GM12865 (cell line): ENCODE measurements around the gene LAMC1.

ENCODE experiments used
- DNase-seq: peaks from one replicate; pipeline ENCODE4 v3.0.0; 2010; ENCODE audit warnings: low read depth
- H3K4me3 ChIP-seq: 2 replicates; pipeline ENCODE4 v1.5.1; 2011; ENCODE audit warnings: mild to moderate bottlenecking, low read depth, low read length, control low read depth
- CTCF ChIP-seq: IDR thresholded peaks from 2 replicates; pipeline ENCODE4 v1.5.1; 2011; ENCODE audit warnings: low read length, control low read depth, low read depth, inconsistent platforms; ENCODE audit not compliant: insufficient read depth; ENCODE audit errors: missing control alignments

Gene LAMC1

GRCh38 chr1:183188240-183188639 is 165.0 kb downstream of the LAMC1 start:
- DNase-seq = no peak
- TF ChIP-seq CTCF = no peak
- H3K4me3 ChIP-seq = no peak overlapping the region

GRCh38 chr1:183191833-183192232 is 168.6 kb downstream of the LAMC1 start:
- no peak for DNase-seq
- TF ChIP-seq CTCF = no peak
- no peak overlapping the region for H3K4me3 ChIP-seq

GRCh38 chr1:183193963-183194525 is 170.8 kb downstream of the LAMC1 start:
- no peak for TF ChIP-seq CTCF
- no peak for DNase-seq
- no peak overlapping the region for H3K4me3 ChIP-seq

- peak; percentile 88 for DNase-seq
- no peak for TF ChIP-seq CTCF
- no peak overlapping the region for H3K4me3 ChIP-seq
Measured at GRCh38 chr1:183194527-183195141, 171.4 kb downstream of the LAMC1 start.

- TF ChIP-seq CTCF = no peak
- DNase-seq = peak; percentile 60
Measured at GRCh38 chr1:183195142-183195574, 171.9 kb downstream of the LAMC1 start.

More at GRCh38 chr1:183195142-183195574, 171.9 kb downstream of the LAMC1 start:
- no peak overlapping the region for H3K4me3 ChIP-seq
